AG10803 (cell line): Measurements from ENCODE around the gene SUSD1.

Source experiments
- DNase-seq: peaks from one replicate; pipeline ENCODE4 v3.0.0; 2010; ENCODE audit warnings: low read depth
- H3K4me3 ChIP-seq: 2 replicates; pipeline ENCODE4 v1.5.1; 2011; ENCODE audit warnings: mild to moderate bottlenecking, low read length, control low read depth
- CTCF ChIP-seq: conservative IDR thresholded peaks from 2 replicates; pipeline ENCODE4 v1.5.1; 2011; ENCODE audit warnings: mild to moderate bottlenecking, low read length, control low read depth, inconsistent platforms

The SUSD1 gene

DNA sequence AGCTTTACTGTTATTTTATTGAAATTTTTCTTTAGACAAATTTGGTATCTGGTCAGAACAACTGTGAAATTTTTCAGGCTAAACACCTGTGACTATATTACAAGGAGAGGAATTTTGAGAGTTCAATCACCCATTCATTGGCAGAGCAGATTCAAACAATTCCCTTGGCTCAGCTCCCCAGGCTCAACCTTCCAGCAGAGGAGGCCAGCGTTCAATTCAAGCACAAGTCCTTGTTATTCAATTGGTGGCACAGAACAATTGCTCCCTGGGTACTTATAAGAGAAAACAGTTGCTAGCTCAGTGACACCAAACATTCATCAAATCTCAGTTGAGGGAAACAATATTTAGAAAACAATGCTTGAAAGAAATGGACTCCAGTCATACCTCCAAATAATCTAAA is 83.3 kb downstream of the SUSD1 start:
- TF ChIP-seq CTCF, result peak; percentile 58
- H3K4me3 ChIP-seq, result no peak overlapping the region
- peak; percentile 35 for DNase-seq

- no peak overlapping the region for H3K4me3 ChIP-seq
- no peak for DNase-seq
- no peak for TF ChIP-seq CTCF
These were observed 87.6 kb downstream of the SUSD1 start for GRCh38 chr9:112087506-112087905.

GRCh38 chr9:112086627-112087026 is 88.5 kb downstream of the SUSD1 start:
- DNase-seq, result peak; percentile 36
- TF ChIP-seq CTCF, result peak; percentile 75
- H3K4me3 ChIP-seq, result no peak overlapping the region

GRCh38 chr9:112084907-112085306 is 90.2 kb downstream of the SUSD1 start:
- no peak overlapping the region for H3K4me3 ChIP-seq
- DNase-seq, result no peak
- TF ChIP-seq CTCF, result no peak

DNA sequence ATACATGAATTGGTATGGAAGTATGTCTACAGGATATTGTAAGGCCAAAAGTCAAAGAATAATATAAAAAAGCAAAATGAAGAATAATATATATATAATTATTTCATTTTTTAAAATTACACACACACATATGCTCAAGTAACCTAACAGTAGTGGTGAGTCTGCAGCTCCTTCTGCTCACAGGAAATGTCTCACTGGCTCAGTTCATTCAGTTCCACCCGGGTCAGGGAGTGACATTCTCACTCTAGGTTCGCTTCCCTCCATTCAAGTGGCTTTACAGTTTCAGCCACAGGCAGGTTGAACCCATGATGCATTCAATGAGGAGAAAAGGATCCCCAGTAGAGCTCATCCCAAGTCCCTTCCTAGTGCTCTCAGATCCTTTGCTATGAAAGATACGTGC is 90.8 kb downstream of the SUSD1 start:
- H3K4me3 ChIP-seq, result no peak overlapping the region
- DNase-seq, result no peak
- TF ChIP-seq CTCF, result no peak

DNA sequence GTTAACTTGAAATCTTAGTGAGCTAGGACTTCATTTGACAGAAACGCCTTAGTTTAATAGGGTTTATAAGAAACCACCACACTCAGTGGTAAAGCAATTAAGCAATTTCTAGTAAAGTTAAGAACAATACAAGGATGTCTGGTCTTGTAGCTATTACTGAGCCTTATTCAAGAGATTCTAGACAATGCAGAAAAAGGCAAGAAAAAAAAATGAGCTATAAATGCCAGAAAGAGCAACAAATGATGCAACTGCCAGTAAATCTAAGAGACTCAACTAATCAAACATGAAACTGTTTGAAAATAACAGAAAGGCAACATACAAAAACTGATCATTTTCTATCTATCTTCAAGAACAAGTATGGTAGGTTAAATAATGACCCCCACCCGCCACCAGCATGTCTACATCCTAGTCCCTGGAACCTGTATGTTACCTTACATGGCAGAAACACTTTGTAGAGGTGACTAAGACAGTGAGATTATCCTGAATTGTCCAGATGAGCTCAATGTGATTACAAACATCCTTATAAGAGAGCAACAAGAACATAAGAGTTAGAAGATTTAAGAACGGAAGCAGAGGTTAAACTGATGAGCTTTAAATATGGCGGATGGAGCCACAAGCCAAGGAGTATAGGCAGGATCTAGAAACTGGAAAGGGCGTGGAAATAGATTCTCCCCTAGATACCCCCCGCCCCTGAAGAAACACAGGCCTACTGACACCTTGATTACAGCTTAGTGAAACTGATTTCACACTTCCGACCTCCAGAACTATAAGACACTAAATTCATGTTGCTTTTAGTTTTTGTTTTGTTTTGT is 93.0 kb downstream of the SUSD1 start:
- no peak for TF ChIP-seq CTCF
- DNase-seq, result peak; percentile 52

GRCh38 chr9:112080831-112081542 is 94.1 kb downstream of the SUSD1 start:
- no peak for TF ChIP-seq CTCF
- no peak overlapping the region for H3K4me3 ChIP-seq
- no peak for DNase-seq

More for the DNA sequence above, 93.0 kb downstream of the SUSD1 start:
- no peak overlapping the region for H3K4me3 ChIP-seq
